GM18907 (cell line): ENCODE data around the gene TMPRSS6.

Experiments used
- ATAC-seq: cut with Tn5 transposase; IDR thresholded peaks from one replicate; pipeline ENCODE4 v1.9.1; 2021; ENCODE audit warnings: mild to moderate bottlenecking, moderate library complexity; ENCODE audit not compliant: unreplicated experiment

The TMPRSS6 gene

GRCh38 chr22:37109242-37109917 is at the start of gene TMPRSS6:
Gene TMPRSS6 (minus strand): TSS chr22:37109713. CDS start chr22:37103417, 6,296 bp downstream.
- no peak for ATAC-seq

DNA sequence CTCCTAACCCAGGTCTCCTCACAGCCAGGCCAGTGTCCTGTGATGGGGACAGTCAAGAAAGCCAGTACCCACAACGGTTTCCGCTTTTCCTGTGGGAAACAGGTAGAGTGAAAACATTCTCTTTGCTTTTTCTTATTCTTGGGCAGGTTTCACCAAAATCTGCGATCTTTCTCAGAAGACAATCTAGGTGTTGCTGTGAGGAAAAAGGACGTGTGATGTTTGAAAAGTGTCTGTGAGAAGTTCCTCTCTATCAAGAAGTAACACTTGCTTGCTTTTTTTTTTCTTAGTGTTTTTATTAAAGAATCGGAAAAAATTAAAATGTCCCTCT is 49.4 kb upstream of the TMPRSS6 start:
- ATAC-seq, result no peak

GRCh38 chr22:37157516-37158285 is 48.2 kb upstream of the TMPRSS6 start:
- ATAC-seq, result no peak

- ATAC-seq, result no peak
Measured at GRCh38 chr22:37156686-37157435, 47.3 kb upstream of the TMPRSS6 start.

- no peak for ATAC-seq
Measured at GRCh38 chr22:37155971-37156370, 46.5 kb upstream of the TMPRSS6 start.

DNA sequence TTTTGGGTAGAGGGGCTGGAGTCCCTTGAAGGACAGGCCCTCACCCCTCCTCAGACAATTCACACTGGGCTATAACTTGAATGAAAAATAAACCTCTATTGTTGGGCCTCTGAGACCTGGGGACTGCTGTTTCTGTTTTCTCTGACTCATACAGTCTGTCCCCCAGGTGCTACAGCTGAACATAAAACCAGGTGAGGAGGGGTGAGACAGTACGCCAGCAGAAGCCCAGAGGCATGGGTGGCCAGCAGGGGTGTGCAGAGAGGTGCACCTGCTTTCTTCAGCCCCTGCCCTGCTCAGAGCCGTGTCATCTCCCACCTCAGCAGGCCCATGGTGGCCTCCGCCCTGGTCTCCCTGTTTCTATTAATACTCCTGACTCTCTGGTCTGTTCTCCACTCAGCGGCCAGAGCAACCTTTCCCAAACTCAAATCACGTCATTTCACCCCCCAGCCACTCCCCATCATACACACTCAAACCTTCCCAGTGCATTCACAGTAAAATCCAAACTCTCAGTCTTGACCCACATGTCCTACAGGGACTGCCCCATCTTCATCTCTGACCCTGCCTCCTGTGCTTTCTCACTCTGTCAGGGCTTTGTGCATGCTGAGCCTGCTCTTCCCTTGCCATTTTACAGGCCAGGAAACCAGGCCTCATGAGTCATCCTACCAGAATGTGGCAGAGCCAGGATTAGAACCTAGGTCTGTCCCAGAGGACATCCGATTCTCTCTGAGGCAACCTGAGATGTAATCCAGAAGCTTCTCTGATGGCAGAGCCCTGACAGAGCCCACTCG is 45.6 kb upstream of the TMPRSS6 start:
- ATAC-seq, result no peak

DNA sequence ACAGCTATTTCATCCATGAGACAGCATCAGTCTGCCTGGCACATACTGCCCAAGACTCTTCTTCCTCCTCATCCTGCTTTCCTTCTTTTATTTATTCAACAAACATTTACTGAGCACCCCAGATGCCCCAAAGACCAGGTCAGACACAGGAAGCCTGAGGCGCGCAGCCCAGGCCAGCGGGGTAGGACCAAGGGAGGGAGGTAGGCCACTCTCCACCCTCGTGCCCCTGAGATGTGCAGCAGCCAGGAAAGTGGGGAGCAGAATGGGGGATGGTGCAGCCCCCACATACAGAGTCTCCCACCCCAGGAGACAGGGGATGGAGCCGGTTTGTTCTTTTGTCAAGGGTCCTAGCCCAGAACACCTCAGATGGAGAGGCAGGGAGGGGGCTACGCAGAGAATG is 44.4 kb upstream of the TMPRSS6 start:
- no peak for ATAC-seq

DNA sequence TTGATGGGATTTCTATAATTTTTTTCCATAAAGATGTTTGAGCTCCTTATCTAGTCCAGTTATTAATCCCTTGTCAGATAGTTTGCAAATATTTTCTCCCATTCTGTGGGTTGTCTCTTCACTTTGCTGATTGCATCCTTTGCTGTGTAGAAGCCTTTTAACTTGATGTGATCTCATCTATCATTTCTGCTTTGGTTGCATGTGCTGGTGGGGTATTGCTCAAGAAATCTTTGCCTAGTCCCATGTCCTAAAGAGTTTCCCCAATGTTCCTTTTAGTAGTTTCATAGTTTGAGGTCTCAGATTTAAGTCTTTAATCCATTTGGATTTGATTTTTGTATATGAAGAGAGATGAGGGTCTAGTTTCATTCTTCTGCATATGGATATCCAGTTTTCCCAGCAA is 41.9 kb upstream of the TMPRSS6 start:
- ATAC-seq, result no peak

DNA sequence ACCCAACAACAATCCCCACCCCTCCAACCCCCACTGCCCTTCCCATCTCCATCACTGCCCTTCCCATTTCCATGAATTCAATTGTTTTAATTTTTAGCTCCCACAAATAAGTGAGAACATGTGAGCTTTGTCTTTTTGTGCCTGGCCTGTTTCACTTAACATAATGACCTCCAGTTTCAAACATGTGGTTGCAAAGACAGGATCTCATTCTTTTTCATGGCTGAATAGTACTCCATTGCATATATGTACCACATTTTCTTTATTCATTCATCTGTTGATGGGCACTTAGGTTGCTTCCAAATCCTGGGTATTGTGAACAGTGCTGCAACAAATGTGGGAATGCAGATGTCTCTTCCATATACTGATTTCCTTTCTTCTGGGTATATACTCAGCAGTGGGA is 41.2 kb upstream of the TMPRSS6 start:
- no peak for ATAC-seq

DNA sequence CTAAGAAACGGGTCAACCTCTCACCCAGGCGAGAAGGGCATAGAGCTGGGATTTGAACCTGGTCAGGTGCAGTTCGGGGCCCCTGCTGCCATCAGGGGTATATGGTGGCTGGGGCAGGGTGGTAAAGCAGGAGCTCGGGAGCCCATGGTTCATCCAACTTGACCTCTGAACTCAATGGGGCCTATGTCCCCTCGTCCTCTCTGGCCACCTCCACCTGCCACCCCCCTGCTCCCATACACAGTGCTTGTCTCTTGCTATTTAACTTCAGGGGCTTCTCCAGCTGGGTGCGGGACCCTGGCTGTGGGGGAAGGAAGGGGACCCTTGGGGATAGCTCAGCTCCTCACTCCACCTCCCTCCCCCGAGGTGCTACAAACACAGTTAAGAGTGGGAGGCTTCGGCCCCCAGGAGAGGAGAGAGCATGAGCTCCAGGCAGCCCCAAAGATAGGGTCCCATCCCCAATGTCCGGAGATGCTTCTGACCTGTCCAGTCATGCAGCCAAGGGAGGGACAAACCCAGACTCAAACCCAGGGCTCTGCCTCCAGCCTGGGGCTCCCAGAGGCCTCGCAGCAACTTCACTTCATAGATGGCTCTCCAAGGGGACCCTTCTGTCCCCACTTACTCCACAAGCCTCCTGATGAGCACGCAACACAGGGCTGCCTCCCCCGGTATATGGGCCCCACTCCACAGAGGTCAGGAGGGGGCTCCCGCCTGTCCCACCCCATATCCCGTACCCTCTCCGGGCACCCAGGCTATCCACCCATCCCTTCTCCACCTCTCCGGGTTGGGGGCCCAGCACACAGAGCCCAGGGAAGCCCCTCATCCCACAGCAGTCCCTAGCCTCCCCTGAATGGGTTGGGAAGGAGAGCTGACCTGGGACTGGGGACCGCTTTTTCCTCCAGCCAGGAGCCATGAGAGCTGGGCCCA is 39.5 kb upstream of the TMPRSS6 start:
- peak; percentile 27 for ATAC-seq

DNA sequence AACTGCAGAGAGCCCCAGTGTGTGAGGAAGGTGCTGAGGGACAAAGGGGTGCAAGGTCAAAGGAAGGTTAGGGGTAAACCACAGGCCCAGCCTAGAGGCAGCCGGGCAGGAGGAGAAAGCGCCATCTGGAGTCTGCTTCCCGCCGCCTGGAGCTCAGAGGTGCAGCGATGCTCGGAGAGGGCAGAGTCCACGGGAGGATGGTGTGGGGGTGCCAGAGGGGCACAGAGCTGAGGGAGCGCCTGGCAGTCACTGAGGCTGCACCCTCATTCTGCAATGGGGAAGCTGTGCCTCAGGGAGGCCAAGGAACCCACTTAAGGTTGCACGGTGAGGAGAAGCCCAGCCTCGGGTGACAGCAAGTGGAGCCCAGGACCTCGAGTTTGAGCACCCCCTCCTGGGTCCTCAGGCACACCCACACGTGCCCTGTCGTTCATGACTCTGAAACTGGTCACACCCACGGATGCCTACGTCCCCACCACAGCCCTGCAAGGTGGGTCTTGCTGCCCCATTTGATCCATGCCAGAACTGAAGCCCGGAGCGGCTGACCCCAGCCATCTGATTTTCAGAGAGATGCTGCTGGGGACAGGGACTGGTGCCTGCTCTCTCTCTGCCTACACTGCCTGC is 38.6 kb upstream of the TMPRSS6 start:
- ATAC-seq, result no peak

GRCh38 chr22:37147186-37147990 is 37.9 kb upstream of the TMPRSS6 start:
- no peak for ATAC-seq

- no peak for ATAC-seq
Measured at GRCh38 chr22:37146507-37147180, 37.1 kb upstream of the TMPRSS6 start.

- no peak for ATAC-seq
Measured at GRCh38 chr22:37146051-37146385, 36.5 kb upstream of the TMPRSS6 start.

DNA sequence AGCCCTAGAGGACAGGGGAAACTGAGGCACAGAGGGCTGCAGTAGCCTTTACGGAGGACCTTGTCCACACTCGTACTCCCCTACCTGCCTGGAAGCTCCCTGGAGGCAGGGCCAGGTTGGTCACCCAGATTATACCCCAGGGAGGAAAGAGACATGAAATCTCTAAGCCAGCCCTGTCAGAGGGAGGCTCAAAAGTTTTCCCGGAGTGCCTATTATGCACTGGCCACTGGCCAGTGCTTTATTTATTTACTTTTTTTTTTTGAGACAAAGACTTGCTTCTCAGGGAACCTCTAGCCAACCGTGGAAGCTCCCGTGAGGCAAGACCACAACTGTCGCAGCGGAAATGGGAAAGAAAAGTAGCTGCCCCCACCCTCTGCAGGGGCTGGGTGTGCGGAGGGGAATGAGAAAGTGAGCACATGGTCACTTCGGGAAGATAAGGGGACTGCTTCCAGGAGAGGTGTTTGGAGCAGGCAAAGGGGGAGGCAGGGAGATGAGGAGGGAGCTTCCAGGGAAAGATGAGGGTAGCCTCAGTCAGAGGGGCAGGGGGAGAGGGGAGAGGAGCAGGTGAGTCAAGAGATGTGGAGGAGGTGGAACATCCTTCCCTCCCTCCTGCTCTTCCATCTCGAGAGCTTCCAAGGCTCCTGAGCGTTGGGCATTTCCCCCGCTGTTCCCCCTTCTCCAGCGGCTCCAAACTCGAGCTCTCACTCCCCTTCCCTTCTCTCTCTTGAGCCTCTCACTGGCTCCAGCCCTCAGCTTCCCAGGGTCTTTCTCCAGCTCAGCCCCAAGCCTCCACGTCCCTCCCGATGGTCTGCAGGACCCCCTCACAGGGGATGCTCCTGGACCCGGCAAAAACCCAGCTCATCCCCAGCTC is 35.9 kb upstream of the TMPRSS6 start:
- ATAC-seq, result no peak

DNA sequence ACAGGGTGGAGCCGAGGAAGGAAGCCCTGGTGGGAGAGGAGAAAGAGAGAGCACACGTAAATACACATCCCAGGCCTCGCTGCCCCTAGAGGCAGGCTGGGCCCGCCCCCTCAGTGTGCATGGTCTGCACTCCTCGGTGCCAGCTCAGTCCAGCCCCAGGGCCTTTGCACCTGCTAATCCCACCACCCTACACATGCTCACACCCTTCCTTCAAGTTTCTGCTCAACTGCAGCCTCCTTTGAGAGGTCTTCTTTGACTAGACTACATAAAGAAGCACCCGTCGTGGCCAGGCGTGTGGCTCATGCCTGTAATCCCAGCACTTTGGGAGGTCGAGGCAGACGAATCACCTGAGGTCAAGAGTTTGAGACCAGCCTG is 34.7 kb upstream of the TMPRSS6 start:
- no peak for ATAC-seq

- no peak for ATAC-seq
Measured at GRCh38 chr22:37141971-37142370, 32.5 kb upstream of the TMPRSS6 start.
